Skeletal muscle tissue (tissue), 4 donors: ENCODE measurements around the gene GNB5. TPM values are rescaled to one million over a fixed set of nuclear protein-coding genes. Genes with fewer than 3 reads are reported as not detected.
"Not testable (repeated sequence)": the region's sequence is repeated elsewhere in the genome, so short reads cannot be mapped to it uniquely, and the experiment has no call there.

Experiments used
- H3K27ac ChIP-seq: one replicate; pipeline ENCODE4 v1.7.0; 2013; ENCODE audit warnings: mild to moderate bottlenecking, low read depth, low read length, inconsistent platforms
- H3K27me3 ChIP-seq, 3 donors: one replicate each; pipeline ENCODE4 v1.7.0; 2013; ENCODE audit warnings: low read length in 3 of 3; ENCODE audit not compliant: control insufficient read depth in 3 of 3, insufficient read depth in 3 of 3
- H3K36me3 ChIP-seq, 3 donors: one replicate each; pipeline ENCODE4 v1.7.0; 2013; ENCODE audit warnings: low read length in 3 of 3; ENCODE audit not compliant: control insufficient read depth in 3 of 3, insufficient read depth in 3 of 3
- H3K4me1 ChIP-seq, 3 donors: one replicate each; pipeline ENCODE4 v1.7.0; 2013; ENCODE audit warnings: low read length in 3 of 3, mild to moderate bottlenecking in 3 of 3; ENCODE audit not compliant: control insufficient read depth in 3 of 3, insufficient read depth in 3 of 3
- H3K4me3 ChIP-seq, 3 donors: one replicate each; pipeline ENCODE4 v1.7.0; 2013; ENCODE audit warnings: low read length in 3 of 3
- H3K9ac ChIP-seq, 3 donors: one replicate each; pipeline ENCODE4 v1.7.0; 2013; ENCODE audit warnings: low read length in 3 of 3, mild to moderate bottlenecking in 3 of 3, moderate library complexity in 2 of 3, low read depth in 1 of 3
- H3K9me3 ChIP-seq, 3 donors: one replicate each; pipeline ENCODE4 v1.7.0; 2013; ENCODE audit warnings: low read length in 3 of 3; ENCODE audit not compliant: control insufficient read depth in 3 of 3
- total RNA-seq: library from RNA; depleted of rRNA; stranded (reverse); fragments of >200 nt; gene quantifications from one replicate; pipeline ENCODE4 v1.2.3, GENCODE V29; 2014
- donor health status: Osteomylitis.

The GNB5 gene
- total RNA-seq, 1 donor from 2014 or later: 2.6 TPM

DNA sequence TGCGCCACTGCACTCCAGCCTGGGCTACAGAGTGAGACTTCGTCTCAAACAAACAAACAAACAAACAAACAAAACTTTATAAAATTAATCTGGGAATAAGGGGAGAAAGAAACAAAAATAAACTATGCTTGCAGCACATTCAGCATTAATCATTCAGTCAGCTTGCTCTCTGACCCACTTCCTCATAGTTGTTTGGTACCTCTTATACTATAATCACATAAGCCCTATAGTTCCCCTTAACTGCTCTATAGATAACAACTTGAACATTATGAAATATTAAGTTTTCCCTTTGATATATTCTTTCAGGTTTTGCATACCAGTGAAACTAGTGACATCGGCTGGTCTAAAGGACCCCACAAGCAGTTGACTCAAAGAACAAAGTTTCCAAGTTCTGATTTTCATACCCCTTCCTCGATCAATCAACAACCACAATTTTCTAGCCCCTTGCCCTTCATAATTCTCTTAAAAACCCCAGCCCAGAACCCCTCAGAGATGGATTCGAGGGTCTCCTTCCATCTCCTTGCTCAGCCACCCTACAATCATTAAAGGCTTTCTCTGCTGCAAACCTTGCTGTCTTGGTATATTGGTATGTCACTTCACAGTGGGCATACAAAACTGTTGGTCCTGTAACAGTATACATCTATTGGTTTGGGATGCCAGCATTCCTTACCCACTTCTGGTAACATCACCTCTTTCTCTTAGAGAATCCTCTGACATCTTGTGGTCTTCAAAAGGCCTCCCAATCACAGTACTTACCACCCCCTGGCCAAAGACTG lies 105.0 kb downstream of the GNB5 start:
- Histone ChIP-seq H3K27ac (no peak overlapping the region), H3K4me1 (peaks cover 0 to 3% (median 0%) of the 10 kb centered on the region in 3 donors), H3K4me3 (no peak overlapping the region), H3K9ac (no peak overlapping the region), H3K9me3 (peaks cover 0 to 9% (median 7%) of the 10 kb centered on the region in 3 donors), H3K27me3 (no peaks in the 10 kb centered on the region), H3K36me3 (no peaks in the 10 kb centered on the region)

- Histone ChIP-seq H3K9me3 (peaks cover 0 to 8% (median 7%) of the 10 kb centered on the region in 3 donors), H3K27me3 (no peaks in the 10 kb centered on the region), H3K27ac (no peak overlapping the region), H3K4me3 (no peak overlapping the region), H3K9ac (no peak overlapping the region), H3K36me3 (no peaks in the 10 kb centered on the region), H3K4me1 (peaks cover 0 to 3% (median 0%) of the 10 kb centered on the region in 3 donors)
These were observed 105.9 kb downstream of the GNB5 start for GRCh38 chr15:52085299-52085698.

- Histone ChIP-seq H3K36me3 (no peaks in the 10 kb centered on the region), H3K9ac (no peak overlapping the region), H3K4me1 (peaks cover 0 to 3% (median 0%) of the 10 kb centered on the region in 3 donors), H3K9me3 (peaks cover 0 to 7% (median 6%) of the 10 kb centered on the region in 3 donors), H3K27ac (no peak overlapping the region), H3K27me3 (no peaks in the 10 kb centered on the region), H3K4me3 (no peak overlapping the region)
These were observed 107.6 kb downstream of the GNB5 start for GRCh38 chr15:52083603-52084002.

GRCh38 chr15:52083037-52083359 lies 108.2 kb downstream of the GNB5 start:
- H3K4me3 ChIP-seq, H3K9ac ChIP-seq, H3K27ac ChIP-seq, H3K4me1 ChIP-seq, H3K36me3 ChIP-seq, H3K27me3 ChIP-seq, H3K9me3 ChIP-seq: not testable (repeated sequence)

DNA sequence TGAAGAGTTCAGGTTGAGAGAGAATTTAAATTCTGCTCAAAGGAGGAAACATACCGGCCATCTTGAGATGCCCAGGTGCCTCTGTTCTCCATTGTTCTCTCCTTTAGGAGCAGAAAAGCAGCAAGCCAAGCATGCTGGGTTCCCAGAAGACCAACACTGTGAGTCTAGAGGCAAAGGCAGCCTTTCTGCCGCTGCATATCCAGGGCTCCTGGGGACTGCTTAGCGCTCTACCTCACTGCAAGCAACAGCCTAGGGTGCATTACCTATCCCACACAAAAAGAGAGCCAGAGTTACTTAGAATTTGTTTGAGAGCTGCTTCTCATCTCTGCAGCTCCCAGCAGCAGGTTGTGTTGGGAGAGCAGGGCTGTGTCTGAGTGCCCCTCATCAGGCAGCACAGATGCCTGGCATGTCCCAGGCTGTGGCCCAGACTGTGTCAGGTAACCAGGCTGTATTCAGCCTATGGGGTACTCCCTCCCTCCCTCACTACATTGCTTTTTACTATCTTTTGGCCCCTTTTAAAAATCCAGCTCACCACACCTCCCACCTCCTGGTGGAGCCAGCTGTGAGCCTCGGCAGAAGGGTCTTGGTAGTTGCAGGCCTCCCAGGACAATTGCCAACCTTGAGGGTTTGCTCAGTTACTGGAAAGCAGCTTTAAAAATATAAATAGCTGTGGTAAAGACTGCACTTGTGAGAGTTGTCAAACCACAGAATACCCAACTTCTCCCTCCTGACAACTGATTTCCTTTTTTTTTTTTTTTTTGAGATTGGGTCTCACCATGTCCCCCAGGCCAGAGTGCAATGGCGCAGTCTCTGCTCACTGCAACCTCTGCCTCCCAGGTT lies 108.8 kb downstream of the GNB5 start:
- H3K4me3 ChIP-seq: no peak overlapping the region
- no peak overlapping the region for H3K9ac ChIP-seq
- H3K4me1 ChIP-seq: peaks cover 0 to 3% (median 0%) of the 10 kb centered on the region in 3 donors
- peaks cover 0 to 7% (median 6%) of the 10 kb centered on the region in 3 donors for H3K9me3 ChIP-seq
- no peaks in the 10 kb centered on the region for H3K36me3 ChIP-seq
- H3K27me3 ChIP-seq: no peaks in the 10 kb centered on the region
- no peak overlapping the region for H3K27ac ChIP-seq

- Histone ChIP-seq H3K4me1 (peaks cover 0 to 3% (median 0%) of the 10 kb centered on the region in 3 donors), H3K27ac (no peak overlapping the region), H3K27me3 (no peaks in the 10 kb centered on the region), H3K9me3 (no peaks in the 10 kb centered on the region), H3K9ac (no peak overlapping the region), H3K36me3 (no peaks in the 10 kb centered on the region), H3K4me3 (no peak overlapping the region)
These were observed 110.3 kb downstream of the GNB5 start for GRCh38 chr15:52080706-52081392.

DNA sequence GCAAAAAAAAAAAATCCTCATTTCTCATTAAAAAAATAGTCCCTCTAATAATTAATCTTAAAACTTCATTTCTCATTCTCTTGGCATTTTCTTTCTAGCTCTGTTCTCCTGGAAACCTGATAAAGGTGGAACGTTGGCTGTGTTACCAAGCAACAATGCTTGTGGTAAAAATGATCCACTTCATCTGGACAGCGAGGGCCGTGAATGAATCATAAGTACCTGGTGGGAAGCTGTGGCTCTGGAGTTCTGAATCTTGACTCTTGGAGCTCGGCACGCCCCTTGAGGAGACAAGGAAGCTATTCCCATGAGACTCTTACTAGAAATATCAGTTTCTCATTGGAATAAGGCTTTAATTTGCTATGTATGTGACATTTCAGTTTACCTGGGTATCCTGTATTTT lies 111.2 kb downstream of the GNB5 start:
- Histone ChIP-seq H3K9ac (no peak overlapping the region), H3K27me3 (no peaks in the 10 kb centered on the region), H3K36me3 (no peaks in the 10 kb centered on the region), H3K4me3 (no peak overlapping the region), H3K4me1 (peaks cover 0 to 3% (median 0%) of the 10 kb centered on the region in 3 donors), H3K27ac (no peak overlapping the region), H3K9me3 (no peaks in the 10 kb centered on the region)

GRCh38 chr15:52078876-52079700 lies 112.1 kb downstream of the GNB5 start:
- Histone ChIP-seq H3K9ac (no peak overlapping the region), H3K4me3 (no peak overlapping the region), H3K36me3 (no peaks in the 10 kb centered on the region), H3K4me1 (peaks cover 0 to 3% (median 0%) of the 10 kb centered on the region in 3 donors), H3K9me3 (no peaks in the 10 kb centered on the region), H3K27ac (no peak overlapping the region), H3K27me3 (no peaks in the 10 kb centered on the region)

- Histone ChIP-seq H3K36me3 (no peaks in the 10 kb centered on the region), H3K27me3 (no peaks in the 10 kb centered on the region), H3K4me3 (no peak overlapping the region), H3K9ac (no peak overlapping the region), H3K9me3 (no peaks in the 10 kb centered on the region), H3K27ac (no peak overlapping the region), H3K4me1 (peaks cover 0 to 3% (median 0%) of the 10 kb centered on the region in 3 donors)
These were observed 112.9 kb downstream of the GNB5 start for GRCh38 chr15:52078197-52078875.
